Retina (tissue), 1 donor: Measurements from ENCODE around the gene ZCRB1.

Experiments
- DNase-seq: peaks from one replicate; pipeline ENCODE4 v3.0.0-alpha.2; 2016

ZCRB1 gene

GRCh38 chr12:42275499-42275898, 50.4 kb downstream of the ZCRB1 start:
- DNase-seq = no peak

GRCh38 chr12:42273706-42274105, 52.2 kb downstream of the ZCRB1 start:
- DNase-seq = no peak

- DNase-seq = no peak
These were observed 55.3 kb downstream of the ZCRB1 start for GRCh38 chr12:42270596-42270995.

GRCh38 chr12:42267413-42268190, 58.3 kb downstream of the ZCRB1 start:
- no peak for DNase-seq

- DNase-seq = no peak
These were observed 59.2 kb downstream of the ZCRB1 start for GRCh38 chr12:42266579-42267230.

- DNase-seq = no peak
These were observed 63.6 kb downstream of the ZCRB1 start for GRCh38 chr12:42262271-42262670.
